Right lobe of liver (tissue), 4 donors: Measurements from ENCODE around the gene UCHL3.

Experiments used
- POLR2A ChIP-seq: fragments of 450-650 bp; IDR thresholded peaks from one replicate; pipeline ENCODE4 v1.6.1; 2017; ENCODE audit warnings: antibody characterized with exemption, mild to moderate bottlenecking
- TF ChIP-seq, protein P1 (sequence below), 4 donors: fragments of 200-600 bp in 3 of 4; fragments of 450-650 bp in 1 of 4; IDR thresholded peaks; one replicate each; pipeline versions ENCODE4 v1.5.1 to v1.8.0; 2016 to 2022; ENCODE audit warnings: antibody characterized with exemption in 4 of 4, mild to moderate bottlenecking in 2 of 4
- donor health status: DM: no; HTN: no; CAD: no.
- donor health status: DM: no; HTN: no; CAD: no.
- donor health status: DM: no; HTN: yes; CAD: no.

DNA sequence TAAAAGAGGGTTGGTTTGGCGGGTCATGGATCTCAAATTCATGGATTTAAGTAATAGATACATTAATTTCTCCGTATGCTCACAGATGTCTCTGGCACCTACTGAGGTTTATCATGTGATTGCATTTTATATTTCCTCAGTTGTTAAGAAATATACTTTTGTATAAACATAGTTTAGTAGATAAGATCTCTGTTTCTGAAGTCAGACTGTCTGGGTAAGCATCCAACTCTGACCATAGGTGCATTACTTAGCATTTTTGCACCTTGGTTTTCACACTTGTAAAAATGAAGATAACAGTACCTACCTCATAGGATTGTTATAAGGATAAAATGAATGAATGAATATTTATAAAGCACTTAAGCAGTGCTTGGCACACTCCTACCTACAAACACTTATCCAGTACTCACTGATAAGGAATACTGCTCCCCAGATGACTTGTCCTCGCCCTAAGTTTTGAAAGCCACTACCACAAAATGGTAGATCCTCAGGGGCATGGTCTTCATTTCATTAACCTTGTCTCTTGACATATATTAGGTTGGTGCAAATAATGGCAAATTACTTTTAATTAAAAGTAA is 38.5 kb upstream of the UCHL3 start:
- TF ChIP-seq, protein P1, sequence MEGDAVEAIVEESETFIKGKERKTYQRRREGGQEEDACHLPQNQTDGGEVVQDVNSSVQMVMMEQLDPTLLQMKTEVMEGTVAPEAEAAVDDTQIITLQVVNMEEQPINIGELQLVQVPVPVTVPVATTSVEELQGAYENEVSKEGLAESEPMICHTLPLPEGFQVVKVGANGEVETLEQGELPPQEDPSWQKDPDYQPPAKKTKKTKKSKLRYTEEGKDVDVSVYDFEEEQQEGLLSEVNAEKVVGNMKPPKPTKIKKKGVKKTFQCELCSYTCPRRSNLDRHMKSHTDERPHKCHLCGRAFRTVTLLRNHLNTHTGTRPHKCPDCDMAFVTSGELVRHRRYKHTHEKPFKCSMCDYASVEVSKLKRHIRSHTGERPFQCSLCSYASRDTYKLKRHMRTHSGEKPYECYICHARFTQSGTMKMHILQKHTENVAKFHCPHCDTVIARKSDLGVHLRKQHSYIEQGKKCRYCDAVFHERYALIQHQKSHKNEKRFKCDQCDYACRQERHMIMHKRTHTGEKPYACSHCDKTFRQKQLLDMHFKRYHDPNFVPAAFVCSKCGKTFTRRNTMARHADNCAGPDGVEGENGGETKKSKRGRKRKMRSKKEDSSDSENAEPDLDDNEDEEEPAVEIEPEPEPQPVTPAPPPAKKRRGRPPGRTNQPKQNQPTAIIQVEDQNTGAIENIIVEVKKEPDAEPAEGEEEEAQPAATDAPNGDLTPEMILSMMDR (IDR thresholded peaks at IDR 0.05), result no peak
- TF ChIP-seq POLR2A, result no peak
